ENCODE data around the gene PRKCD.

Gene PRKCD

GRCh38 chr3:53157974-53158580, 2.9 kb upstream of the PRKCD start:
- Histone ChIP-seq H3K27me3 (no peaks in the 10 kb centered on the region), H3K4me3 (ENCODE audit: low read depth, low read length) (no peak overlapping the region), H3K9me3 (no peaks in the 10 kb centered on the region), H3K36me3 (no peaks in the 10 kb centered on the region), H3K4me1 (no peaks in the 10 kb centered on the region)
- TF ChIP-seq, protein P1, sequence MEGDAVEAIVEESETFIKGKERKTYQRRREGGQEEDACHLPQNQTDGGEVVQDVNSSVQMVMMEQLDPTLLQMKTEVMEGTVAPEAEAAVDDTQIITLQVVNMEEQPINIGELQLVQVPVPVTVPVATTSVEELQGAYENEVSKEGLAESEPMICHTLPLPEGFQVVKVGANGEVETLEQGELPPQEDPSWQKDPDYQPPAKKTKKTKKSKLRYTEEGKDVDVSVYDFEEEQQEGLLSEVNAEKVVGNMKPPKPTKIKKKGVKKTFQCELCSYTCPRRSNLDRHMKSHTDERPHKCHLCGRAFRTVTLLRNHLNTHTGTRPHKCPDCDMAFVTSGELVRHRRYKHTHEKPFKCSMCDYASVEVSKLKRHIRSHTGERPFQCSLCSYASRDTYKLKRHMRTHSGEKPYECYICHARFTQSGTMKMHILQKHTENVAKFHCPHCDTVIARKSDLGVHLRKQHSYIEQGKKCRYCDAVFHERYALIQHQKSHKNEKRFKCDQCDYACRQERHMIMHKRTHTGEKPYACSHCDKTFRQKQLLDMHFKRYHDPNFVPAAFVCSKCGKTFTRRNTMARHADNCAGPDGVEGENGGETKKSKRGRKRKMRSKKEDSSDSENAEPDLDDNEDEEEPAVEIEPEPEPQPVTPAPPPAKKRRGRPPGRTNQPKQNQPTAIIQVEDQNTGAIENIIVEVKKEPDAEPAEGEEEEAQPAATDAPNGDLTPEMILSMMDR (IDR thresholded peaks at IDR 0.05; ENCODE audit: low read depth, low read length): no peak
- DNase-seq: no peak

DNA sequence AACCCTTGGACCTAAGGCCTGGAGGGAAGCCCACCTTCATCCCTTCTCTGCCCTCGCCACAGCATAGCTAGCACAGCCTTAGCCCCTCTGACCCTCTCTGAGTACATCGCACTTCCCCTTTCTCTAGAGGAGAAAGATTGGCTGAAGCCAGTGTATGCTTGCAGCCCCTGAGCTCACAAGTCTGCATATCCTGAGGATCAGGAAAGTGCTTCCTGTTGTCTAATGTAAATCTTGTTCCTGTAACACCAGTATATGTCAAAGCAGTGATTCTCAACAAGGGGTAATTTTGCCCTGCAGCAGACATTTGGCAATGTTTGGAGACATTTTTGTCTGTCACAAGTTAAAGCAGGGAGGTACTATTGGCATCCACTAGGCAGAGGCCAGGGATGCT, 2.2 kb upstream of the PRKCD start:
- H3K4me3 ChIP-seq (ENCODE audit: low read depth, low read length): no peak overlapping the region
- no peaks in the 10 kb centered on the region for H3K4me1 ChIP-seq
- H3K36me3 ChIP-seq: no peaks in the 10 kb centered on the region
- no peak for DNase-seq
- TF ChIP-seq, protein P1 (IDR thresholded peaks at IDR 0.05; ENCODE audit: low read depth, low read length): no peak
- H3K27me3 ChIP-seq: no peaks in the 10 kb centered on the region
- H3K9me3 ChIP-seq: no peaks in the 10 kb centered on the region

- Histone ChIP-seq H3K4me3 (ENCODE audit: low read depth, low read length) (no peak overlapping the region), H3K9me3 (no peaks in the 10 kb centered on the region), H3K27me3 (no peaks in the 10 kb centered on the region), H3K36me3 (no peaks in the 10 kb centered on the region), H3K4me1 (no peaks in the 10 kb centered on the region)
- no peak for DNase-seq
- TF ChIP-seq, protein P1 (IDR thresholded peaks at IDR 0.05; ENCODE audit: low read depth, low read length): no peak
Measured at GRCh38 chr3:53159156-53160060, 1.6 kb upstream of the PRKCD start.

DNA sequence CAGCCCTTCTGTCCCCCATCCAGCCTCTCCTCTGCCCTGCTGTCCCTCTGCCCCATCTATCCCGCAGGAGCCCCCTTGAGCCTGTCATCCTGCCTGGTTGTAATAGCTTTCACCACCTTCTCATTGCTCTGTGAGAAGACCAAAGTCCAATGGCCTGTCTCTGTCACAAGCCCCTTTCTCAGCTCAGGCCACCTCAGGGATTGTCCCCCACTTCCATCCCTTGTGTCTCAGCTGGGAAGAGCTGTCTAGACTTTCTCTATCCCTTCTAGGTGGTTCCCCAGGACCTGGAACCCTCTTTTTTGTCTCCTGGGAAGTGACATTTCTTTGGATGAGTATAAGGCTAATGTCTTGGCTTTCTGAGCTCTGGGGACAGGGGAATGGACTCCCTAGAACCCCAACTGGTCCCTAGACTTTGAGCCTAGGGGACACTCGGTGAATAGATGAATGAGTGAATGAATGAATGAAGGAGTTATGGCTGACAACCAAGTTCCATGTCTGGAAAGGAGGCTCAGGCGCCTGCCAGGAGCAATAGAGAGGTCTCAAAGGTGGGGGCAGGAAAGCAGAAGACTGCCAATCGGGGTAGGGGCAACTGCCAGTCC, 849 bp upstream of the PRKCD start:
- no peak for DNase-seq
- H3K36me3 ChIP-seq: no peaks in the 10 kb centered on the region
- H3K27me3 ChIP-seq: no peaks in the 10 kb centered on the region
- no peaks in the 10 kb centered on the region for H3K9me3 ChIP-seq
- H3K4me1 ChIP-seq: no peaks in the 10 kb centered on the region
- TF ChIP-seq, protein P1 (IDR thresholded peaks at IDR 0.05; ENCODE audit: low read depth, low read length): no peak
- H3K4me3 ChIP-seq (ENCODE audit: low read depth, low read length): peak overlapping the region; percentile 45; the same call in 1 of the 2 replicates

DNA sequence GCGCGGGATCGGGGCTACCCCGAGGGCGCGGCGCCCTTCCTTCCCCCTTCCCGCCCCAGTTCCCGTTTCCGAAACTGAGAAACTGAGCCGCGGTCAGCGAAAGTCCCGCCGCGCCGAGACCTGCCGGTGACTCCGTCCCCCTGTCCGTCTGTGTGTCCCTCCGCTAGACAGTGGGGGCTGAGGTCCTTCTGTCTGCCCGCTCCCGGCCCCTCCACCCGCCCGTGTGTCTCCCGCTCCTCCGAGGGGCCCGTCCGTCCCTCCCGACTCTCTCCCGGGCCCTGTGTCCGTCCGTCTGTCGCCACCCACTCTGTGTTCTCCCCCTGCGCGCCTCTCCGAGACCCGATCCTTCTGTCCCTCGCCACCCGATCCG, 426 bp downstream of the PRKCD start:
- no peaks in the 10 kb centered on the region for H3K4me1 ChIP-seq
- no peak for DNase-seq
- peak overlapping the region; percentile 54 for H3K4me3 ChIP-seq (ENCODE audit: low read depth, low read length)
- no peaks in the 10 kb centered on the region for H3K9me3 ChIP-seq
- TF ChIP-seq, protein P1 (IDR thresholded peaks at IDR 0.05; ENCODE audit: low read depth, low read length): no peak
- no peaks in the 10 kb centered on the region for H3K27me3 ChIP-seq
- no peaks in the 10 kb centered on the region for H3K36me3 ChIP-seq

Measured in BE2C (cell line).